Fibroblast of the conjunctiva (primary cell): ENCODE data around the gene KRT86.
"Not testable (repeated sequence)": the region's sequence is repeated elsewhere in the genome, so short reads cannot be mapped to it uniquely, and the experiment has no call there.

Experiments
- DNase-seq: peaks from one replicate; pipeline ENCODE4 v3.0.0-alpha.2; 2010; ENCODE audit warnings: low read depth

The KRT86 gene

DNA sequence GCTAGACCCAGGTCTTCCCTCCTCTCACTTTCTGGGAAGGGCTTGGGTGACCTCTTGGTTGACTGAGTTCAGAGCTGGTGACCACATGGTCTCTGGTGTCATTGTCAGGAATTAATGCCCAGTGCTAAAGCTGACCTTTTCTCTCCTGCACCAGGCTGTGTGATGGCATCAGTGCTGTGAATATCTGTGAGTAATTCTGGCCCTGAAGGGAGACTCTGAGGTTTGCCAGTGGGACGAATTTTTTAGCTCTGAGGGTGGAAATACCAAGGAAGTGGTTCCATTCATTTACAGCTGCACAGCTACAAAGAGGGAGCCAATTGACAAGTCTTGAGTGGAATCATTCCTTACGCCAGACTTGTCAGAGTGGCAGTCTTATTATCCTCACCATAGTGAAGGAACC lies 6.2 kb upstream of the KRT86 start:
- no peak for DNase-seq

- no peak for DNase-seq
Measured at GRCh38 chr12:52270541-52271070, 3.8 kb upstream of the KRT86 start.

GRCh38 chr12:52271158-52271557 lies 3.3 kb upstream of the KRT86 start:
- no peak for DNase-seq

DNA sequence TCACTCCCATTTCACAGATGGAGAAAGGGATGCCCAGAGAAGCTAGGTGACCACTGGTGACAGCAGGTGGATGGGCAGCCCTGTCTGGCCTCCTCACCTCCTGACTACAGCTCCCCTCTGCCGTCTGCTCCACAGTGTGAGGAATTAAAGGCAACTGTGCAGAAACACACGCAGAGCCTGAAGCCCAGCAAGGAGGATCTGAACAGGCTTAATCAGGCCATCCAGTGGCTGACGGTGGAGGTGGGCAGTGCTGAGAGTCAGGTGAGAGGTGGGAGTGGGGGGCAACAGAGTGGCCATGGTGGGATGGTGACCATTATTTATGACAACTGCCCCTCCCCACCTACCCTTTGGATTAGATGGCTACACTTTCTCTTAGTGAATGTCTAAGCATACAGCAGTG lies 1.2 kb downstream of the KRT86 start:
- no peak for DNase-seq

GRCh38 chr12:52277486-52278245 lies 3.2 kb downstream of the KRT86 start:
- no peak for DNase-seq

DNA sequence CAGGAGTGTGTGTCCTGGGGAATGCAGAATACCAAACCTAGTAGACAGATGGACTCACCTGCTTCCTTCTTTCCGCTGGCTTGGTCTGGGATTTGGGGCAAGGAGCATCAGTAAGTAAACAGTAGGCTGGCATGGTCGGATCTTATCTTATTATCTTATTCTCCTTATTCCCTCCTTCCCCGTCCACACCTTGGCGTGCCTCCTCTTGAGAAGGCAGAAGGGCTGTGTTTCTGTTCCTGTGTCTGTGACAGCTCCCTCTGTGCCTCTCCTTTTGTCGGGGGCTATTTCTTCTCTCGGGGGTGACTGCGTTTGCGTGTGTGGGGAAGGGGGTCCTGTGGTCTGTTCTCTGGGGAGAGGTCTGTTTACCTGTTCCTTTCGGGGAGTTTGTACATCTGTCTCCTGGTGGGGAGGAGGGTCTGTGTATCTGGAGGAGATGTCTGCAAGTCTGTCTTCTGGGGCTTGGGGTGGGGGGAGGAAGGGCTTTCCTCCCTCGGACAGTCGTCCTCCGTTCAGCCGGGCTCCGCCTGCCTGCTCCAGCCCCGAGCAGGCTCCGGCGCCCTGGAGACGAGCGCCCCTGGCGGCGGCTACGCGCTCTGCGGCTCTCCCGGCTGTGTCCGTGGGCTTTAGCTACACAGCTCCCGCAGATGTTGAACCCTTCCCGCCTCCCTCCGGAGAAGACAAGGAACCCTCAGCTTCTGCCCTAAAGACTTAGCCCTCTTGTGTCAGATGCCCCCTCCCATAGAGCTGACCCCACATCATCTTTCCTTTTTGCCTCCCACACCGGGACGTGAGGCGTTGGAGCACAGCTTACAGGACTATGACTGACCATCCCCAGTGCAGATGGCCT lies 4.4 kb downstream of the KRT86 start:
- DNase-seq: peak; percentile 55

- no peak for DNase-seq
Measured at GRCh38 chr12:52279422-52280318, 5.2 kb downstream of the KRT86 start.

- DNase-seq: peak; percentile 96
Measured at GRCh38 chr12:52280319-52280795, 5.9 kb downstream of the KRT86 start.

GRCh38 chr12:52280796-52281560 lies 6.5 kb downstream of the KRT86 start:
- peak; percentile 96 for DNase-seq

DNA sequence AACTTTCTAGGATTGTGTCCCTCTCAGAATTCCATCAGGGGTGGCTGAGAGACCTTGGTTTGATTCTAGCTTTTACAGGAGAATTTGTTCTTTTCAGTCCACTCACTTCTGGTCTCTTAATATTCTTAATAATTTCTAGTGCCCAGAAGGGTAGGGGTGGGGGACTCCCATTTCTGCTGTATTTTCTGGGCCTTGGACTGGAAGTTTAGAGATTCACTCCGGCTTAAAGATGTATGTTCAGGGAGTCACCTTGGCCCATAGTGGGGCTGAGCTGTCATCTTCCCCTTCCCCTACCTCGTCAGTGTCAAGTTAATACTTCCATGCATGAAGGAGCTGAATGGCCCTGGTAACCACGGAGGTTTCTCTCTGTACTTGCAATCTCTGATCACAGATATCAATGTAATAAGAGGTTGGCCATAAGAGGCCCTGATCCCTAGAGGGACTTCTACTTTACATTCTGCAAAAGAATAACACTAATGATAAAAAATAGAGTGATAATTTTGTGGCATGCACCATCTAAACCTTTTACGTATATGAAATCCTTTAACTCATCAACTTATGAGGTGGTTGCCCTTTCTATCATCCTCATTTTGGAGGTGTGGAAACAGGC lies 10.2 kb downstream of the KRT86 start:
- no peak for DNase-seq

GRCh38 chr12:52285172-52285745 lies 10.8 kb downstream of the KRT86 start:
- no peak for DNase-seq

DNA sequence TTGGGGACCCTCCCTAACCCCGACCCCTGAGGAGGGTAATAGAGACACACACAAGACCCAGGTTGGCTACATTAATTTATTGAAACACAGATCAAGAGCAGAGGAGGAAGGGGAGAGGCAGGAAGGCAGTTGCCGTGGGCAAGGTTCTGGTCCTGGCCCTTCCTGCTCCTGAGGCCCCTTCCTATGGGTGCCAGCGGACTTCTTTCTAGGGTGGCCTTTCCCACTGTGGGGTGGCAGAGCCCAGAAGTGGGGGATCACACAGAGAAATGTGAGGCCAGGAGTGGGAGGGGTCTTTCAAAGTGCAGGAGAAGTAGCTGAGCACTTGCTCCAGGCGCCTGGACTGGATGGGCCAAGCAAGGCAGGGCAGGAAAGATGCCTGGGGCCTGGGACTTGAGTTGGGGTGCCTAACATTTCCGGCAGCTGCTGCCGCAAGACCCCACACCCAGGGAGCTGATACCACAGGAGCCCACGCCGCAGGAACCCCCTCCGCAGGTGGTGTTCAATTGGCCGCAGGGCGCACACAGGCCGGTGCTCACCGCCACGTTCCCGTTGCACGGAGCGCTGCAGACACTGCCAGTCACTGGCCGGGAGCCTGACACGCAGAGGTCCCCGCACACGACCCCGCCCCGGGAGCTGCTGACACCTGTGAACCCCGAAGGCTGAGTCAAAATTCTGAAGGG lies 11.5 kb downstream of the KRT86 start:
- no peak for DNase-seq

GRCh38 chr12:52286857-52287785 lies 12.7 kb downstream of the KRT86 start:
- not testable (repeated sequence) for DNase-seq

DNA sequence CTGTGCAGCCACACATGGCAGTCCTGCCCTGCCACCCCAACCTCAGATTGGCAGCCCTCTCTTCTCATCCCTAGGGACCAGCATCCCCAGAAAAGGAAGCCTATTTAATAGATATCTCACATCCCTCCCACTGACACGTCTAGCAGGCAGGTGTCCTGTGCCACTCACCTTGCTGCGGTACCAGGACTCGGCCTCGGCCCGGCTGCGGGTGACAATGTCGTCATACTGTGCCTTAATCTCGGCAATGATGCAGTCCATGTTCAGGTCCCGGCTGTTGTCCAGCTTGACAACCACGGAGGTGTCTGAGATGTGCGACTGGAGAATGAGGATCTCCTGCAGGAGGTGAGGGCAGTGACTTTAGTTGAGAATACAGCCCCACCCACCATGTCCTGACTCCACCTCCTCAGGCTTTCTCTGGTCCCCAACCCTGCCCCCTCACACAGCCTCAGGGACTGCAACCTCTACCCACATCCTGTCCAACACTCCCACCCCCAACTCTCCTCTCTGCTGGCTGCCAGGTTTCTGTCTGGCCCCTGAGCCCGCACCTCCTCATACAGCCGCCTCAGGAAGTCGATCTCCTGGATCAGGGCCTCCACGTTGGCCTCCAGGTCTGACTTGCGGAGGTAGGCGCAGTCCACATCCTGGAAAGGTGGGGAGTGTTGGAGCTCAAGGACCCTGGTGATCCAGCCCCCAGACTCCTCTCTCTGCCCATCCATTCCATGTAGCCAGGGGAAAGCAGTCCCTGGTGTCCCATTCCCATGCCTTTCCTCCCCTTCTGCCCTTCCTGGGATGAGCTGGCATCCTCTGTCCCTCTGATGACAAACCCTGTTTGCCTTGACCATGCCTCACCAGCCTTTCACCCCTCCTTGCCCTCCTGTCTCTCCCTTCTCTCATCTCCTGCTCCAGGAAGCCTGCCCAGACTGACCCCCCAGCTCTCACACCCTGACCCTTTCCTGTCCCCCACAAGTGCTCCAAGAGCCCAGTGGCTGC lies 13.7 kb downstream of the KRT86 start:
- not testable (repeated sequence) for DNase-seq

GRCh38 chr12:52290483-52291134 lies 16.2 kb downstream of the KRT86 start:
- DNase-seq: not testable (repeated sequence)

DNA sequence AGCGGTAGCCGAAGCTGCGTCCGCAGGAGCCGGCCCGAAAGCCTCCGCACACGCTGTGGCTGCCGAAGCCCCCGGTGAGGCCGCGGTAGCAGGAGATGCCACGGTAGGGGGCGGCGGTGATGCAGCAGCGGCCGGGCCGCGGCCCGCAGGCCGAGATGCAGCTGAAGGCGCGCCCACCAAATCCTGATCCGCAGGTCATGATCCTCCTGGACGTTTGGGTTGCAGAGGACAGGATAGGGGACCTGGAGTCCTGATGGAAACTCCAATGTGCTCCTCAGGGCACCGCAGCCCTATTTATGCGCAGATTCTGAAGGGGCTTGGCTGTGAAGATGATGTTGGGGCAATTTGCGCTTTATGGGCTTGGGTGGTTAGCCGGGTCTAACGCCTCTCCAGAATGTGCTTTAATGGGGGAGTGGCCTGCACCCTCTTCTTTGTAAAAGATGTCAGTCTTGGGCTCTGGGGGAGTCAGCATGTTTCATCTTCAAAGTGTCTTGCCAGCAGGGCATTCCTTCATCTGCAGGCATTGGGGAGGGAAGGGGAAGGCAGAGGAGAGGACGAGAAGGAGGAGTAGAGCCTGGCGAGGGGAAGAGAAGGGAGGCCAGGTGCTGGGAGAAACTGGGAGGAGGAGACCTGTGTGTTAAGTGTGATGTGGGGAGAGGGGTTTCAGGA lies 17.0 kb downstream of the KRT86 start, which contains the start of gene KRT81:
KRT81 (minus strand) TSS at position 268 of the 669 bp plus-strand sequence; CDS start at position 199, 69 bp downstream.
- no peak for DNase-seq
